Effector CD8-positive, alpha-beta T cell (primary cell): Measurements from ENCODE around the gene SEMG1.

ENCODE experiments used
- DNase-seq: peaks from one replicate; lab custom pipeline; 2025; lab: John Stamatoyannopoulos, UW
- total RNA-seq, 4 experiments: gene quantifications; one replicate each; lab custom pipeline; 2026; lab: John Stamatoyannopoulos, UW

Gene SEMG1, protein sequence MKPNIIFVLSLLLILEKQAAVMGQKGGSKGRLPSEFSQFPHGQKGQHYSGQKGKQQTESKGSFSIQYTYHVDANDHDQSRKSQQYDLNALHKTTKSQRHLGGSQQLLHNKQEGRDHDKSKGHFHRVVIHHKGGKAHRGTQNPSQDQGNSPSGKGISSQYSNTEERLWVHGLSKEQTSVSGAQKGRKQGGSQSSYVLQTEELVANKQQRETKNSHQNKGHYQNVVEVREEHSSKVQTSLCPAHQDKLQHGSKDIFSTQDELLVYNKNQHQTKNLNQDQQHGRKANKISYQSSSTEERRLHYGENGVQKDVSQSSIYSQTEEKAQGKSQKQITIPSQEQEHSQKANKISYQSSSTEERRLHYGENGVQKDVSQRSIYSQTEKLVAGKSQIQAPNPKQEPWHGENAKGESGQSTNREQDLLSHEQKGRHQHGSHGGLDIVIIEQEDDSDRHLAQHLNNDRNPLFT
- 0 to 0.27 (median 0.09) reads per million in 4 experiments for total RNA-seq

DNA sequence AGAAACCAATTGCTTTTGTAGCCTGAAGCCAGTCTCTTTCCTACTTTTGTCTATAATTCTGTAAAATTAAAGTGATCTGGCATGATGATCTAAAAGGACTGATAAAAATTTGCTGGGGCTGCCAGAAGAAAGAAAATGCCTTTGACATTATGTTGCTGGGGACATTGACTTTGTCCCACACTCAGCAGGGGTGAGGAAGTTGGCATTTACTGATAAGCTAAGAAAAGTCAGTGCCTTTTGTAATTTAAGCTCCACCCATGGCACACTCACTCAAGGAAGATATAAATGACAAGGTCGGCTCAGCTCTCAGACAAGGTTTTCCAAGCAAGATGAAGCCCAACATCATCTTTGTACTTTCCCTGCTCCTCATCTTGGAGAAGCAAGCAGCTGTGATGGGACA is at the start of gene SEMG1:
SEMG1 (plus strand) TSS at position 309 of the 400 bp plus-strand sequence; CDS start at position 330, 21 bp downstream.
- no peak for DNase-seq

DNA sequence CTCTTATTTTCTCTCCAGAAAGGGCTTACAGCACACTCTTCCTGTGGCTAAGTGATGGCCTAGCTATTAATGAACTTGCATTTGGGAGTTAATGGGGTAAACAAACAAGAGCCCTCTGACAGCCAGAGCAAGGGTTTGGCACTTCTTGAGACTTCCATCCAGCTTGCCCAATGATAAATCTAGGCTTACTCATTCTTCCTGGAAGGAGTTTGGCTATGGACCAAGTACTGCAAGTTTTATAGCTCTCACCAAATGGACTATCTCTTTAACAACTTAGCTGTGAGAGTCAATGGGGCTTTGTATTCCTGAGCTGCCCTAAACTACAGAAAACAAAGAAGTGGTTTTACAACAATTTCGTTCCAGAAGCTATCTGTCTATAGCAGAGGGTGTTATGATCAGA is 48.9 kb upstream of the SEMG1 start:
- no peak for DNase-seq

DNA sequence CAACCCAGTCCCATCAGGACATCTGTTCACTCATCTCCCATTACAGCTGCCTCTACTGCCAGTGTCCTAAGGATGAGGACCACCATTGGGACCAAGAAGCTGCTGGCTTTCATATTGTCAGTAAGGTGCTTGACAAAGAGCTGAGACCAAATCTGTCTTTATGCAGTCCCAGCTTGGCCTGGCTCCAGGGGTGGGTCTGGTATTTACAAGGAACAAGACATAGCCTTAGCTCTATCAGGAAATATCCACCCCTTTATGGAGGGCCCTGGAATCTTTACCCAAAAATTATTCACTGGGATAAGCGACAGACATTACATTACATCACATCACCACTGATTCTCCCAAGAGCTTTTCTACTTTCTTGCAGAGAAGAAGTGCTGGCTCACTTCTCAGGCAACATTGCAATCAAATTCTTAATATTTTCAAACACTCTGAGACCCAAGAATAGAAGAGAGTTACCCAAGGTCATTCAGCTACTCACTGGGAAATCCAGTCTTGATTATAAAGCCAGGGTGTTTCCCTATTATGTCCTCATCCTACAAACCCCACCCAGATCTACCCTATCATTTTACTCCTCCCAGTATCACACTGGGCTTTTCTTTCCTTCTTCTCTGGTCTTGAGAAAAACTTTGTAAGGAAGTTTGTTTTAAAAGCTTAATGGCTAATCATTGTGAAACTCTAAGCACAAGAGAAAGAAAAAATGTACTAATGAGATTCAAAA is 43.6 kb upstream of the SEMG1 start:
- DNase-seq: no peak

DNA sequence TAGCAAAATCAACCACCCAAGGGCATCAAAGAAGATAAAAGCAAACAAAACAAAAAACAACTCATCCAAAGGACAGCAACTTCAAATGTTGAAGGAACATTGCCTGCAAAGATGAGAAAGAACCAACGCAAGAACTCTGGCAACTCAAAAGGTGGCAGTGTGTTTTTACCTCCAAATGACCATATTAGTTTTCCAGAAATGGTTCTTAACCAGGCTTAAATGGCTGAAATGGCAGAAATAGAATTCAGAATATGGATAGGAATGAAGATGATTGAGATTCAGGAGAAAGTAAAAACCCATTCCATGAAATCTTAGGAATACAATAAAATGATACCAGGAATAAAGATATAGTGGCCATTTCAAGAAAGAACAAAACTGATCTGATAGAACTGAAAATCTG is 41.9 kb upstream of the SEMG1 start:
- no peak for DNase-seq

DNA sequence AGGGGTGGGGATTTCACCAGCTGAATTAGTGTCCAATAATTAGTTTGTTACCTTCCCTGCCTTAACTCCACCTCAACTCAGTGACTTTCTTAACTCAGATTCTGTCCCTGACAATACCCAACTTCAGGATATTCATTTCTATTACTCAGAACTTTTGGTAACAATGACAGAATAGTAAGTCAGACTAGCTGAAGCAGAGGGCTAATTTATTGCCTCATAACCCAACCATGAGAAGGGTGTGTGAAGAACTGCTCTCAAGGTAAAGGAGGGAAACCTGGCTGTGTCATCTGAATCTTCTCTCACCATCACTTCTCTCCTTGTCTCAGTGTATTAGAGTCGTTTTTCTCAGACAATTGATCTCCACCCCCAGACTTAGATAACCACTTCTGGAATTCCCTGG is 33.3 kb upstream of the SEMG1 start:
- DNase-seq: no peak

DNA sequence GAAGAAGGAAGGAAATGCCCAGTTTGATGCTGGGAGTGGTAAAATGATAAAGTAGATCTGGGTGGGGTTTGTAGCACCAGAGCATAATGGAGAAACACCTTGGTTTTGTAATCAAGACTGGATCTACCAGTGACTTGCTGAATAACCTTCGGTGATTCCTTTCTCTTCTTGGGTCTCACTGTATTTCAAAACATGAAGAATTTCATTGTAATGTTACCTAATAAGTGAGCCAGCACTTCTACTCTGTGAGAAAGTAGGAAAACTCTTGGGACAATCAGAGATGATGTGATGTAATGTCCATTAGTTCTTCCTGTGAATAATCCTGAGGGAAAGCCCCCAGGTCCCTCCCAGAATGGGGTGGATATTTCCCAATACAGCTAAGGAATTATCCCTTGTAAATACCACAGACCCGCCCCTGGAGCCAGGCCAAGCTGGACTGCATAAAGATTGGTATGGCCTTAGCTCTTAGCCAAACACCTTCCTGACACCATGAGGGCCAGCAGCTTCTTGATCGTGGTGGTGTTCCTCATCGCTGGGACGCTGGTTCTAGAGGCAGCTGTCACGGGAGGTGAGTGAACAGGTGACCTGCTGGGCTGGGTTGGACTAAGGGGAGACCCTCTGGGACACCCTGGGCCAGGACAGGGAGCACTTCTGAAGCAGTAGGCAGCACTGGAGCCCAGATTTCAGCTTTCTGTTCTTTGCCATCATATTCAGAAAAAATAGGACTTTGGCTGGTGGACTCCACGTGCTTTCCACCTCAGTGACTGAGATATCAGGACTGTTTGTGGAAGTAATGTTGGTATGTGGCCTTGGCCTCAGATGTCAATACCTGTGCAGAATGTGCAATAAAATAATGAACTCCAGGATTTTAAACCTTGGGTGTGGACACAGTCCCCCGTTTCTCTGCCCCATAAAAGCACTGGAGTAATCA is 32.1 kb upstream of the SEMG1 start, which contains the start of gene PI3:
PI3 (plus strand) TSS at position 469 of the 931 bp plus-strand sequence; CDS start at position 490, 21 bp downstream.
- no peak for DNase-seq

DNA sequence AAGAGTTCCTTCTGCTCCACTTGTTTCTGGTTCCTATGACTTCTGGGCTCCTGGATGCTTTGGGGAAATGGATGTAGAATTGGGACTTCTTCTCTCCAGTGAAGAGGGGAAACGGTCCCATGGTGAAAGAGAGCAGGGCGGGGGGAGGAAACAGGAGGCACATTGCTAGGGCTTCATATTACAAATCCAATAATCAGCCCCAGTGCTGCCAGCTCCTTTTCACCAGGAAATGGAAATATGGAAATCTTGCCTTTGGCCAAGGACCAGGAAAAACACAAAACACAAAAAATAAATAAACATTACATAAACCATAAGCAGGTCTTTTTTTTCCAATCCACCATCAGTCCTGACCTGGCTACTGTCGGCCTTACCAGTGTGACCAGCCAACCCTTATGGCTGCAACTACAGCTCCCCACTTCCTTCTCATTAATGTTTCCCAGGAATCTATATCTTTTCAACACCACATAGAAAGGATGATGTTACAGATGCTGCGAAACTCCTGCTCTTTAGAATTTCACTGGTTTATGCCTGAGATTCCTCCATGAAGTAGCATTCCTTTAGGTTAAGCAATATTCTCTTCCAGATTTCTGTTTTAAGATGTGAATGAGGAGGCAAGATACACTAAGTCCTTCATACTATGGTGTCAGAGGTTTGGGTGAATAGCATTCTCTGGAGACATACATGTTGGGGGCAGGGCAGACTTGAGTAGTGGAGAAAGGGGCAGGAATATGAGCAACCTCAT is 30.1 kb upstream of the SEMG1 start:
- DNase-seq: no peak

DNA sequence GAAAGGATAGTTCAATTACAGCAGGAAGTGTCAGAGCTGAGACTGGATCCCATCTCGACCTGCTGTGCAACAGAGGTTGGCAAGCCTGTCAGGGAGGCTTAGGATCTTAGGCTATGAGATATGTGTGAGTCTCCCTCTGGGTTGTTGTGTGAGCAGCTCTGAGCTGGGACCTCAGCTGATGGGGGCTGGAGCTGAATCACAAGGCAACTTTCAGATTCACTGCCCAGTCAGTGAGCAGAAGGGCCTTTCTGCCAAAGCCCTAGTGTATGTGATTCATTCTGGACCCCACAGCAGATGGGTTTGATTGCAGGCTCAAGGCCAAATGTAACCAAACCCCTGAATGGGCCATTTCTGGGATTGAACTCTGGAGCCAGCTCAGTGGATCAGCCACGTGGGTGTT is 27.7 kb upstream of the SEMG1 start:
- no peak for DNase-seq

DNA sequence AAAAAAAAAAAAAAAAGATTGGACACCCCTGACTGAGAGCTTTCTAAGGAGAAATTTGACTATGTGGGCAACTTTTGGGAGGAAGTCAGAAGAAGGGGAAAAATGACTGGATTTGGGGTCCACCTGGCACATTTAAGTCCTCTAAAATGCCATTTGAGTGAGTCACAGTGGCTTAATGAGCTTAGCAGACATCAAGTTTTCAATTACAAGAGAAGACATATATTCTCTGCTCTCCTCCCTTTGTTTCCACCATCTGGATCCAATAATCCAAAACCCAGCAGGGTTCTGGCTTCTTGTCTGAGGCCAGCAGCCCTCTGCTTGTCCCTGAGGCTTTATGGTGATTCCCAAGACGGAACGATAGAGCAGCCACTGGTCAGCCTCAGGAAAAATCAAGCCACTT is 25.2 kb upstream of the SEMG1 start:
- DNase-seq: no peak

DNA sequence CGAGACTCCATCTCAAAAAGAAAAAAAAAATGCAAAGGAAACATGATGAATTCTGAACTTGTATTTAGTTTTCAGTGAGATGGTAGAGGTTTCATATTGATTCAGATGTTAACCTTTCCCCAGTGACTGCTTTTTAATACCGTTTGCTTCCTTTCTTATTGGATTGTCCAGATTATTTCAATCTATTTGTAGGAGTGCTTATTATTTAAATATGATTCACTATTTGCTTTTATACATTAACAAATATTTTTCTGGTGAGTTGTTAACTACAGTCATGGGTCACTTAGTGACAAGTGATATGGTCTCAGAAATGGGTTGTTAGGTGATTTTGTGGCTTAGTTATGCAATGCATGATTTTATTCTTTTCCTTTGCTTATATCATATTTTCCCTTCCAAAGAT is 23.7 kb upstream of the SEMG1 start:
- DNase-seq: no peak

DNA sequence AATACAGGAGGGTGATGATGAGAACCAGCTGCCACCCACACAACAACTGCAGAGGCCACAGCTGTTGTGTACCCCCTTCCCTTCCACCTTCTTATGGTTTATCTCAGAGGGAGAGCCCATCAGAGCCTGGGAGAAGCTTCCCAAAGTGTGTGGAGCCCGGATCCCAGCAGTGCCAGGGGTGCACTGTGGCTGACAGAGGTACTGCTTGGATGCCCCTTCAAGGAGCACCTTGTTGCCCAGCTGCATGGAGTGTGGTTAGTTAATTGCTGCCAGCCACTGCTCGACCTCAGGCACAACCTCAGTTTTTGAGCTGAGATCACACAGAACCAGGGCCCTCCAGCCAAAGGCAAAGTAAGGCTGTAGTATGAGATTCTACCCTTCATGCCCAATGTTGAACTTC is 19.1 kb upstream of the SEMG1 start:
- DNase-seq: no peak

DNA sequence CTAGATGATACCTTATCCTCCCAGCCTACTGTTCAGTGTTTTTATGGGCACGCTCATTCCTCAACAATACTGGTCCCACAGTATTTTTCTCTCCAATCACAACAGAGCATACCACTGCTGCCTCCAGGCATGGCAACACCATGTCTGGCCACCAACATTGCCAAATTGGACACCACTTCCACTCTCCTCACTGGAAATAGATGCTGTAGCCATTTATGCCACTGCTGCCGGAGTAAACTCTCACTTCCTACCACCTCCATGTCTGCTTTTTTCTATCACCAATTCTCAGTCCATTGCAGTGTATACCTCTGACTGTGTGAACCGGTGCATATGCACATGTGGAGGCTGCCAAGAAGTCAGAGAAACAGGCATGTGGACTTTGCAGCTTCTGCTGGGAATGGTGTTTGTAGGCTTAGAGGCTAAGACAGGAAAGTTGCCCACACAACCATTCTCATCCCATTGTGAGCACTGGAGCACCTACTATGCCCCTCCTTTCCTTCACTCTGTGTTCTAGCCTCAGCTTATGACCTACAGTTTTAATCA is 17.7 kb upstream of the SEMG1 start:
- no peak for DNase-seq

DNA sequence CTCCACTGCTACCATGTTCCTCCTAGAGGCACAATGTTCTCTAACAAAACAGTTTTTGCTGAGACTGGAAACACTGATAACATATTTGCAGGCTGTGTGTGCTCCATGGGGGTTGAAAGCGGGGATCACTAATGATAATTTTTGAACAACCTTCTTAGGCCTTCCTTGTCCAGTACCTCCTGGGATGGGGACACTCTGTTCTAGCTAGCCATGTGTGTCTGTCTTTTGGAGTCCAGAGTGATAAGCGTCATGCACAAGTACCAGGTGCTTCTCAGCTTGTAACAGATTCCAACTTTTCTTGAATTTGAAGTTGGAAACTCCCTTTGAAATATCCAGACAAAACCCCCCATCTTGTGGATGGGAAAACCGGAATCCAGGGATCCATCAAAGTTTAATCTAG is 17.0 kb upstream of the SEMG1 start:
- DNase-seq: no peak

DNA sequence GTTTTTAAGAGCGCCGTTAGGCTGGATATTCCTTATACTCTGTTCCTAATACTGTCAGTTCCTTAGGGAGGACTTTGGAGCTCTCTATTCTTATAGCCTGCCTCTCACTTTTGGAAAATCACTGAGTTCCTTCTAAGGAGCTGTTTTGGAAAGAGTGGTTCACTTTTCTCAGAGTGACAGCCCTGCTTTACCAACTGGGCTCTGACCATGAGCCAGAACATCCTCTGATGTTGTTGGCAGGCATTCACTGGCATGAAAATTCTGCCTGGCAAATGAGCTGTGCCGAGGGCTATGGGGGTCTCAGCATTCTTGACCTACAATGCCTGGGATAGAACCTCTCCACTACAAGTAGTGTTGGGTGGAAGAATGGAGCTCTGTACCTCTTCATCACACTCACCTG is 14.9 kb upstream of the SEMG1 start:
- DNase-seq: no peak

DNA sequence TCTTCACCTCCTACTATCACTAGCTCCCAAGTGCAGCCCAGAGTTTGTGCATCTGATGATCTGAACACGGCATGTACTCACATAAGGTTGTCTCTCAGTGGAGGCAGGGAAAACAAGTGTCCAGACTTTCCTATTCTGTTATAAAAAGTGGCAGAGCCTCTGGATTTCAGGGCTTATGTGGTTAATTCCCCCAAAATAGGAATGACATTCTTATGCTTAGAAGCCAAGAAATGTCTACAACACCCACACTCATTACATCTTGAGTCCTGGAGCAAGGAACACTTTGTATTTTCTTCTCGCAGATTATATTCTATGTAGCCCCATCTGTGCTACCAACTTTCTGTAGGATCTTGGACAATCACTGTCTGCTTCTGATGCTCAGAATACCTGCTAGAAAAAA is 13.5 kb upstream of the SEMG1 start:
- no peak for DNase-seq

DNA sequence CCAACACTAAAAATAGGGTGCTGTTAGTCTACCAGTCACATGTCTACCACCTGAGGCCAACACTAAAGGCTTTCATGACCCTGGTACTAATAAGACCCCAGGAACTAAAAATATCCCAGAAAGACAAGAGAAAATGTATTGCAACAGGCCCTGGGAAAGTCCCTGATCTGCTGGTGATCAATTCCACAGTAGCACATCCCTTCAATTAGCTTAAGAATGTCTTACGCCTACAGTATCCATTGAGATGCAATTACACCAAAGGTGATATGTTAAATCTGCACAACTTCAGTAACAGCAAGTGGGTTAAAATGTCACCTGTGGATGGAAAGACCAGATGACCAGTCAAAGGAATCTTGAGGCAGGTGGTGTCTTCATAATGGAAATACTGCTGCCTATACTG is 3.1 kb downstream of the SEMG1 start:
- no peak for DNase-seq

DNA sequence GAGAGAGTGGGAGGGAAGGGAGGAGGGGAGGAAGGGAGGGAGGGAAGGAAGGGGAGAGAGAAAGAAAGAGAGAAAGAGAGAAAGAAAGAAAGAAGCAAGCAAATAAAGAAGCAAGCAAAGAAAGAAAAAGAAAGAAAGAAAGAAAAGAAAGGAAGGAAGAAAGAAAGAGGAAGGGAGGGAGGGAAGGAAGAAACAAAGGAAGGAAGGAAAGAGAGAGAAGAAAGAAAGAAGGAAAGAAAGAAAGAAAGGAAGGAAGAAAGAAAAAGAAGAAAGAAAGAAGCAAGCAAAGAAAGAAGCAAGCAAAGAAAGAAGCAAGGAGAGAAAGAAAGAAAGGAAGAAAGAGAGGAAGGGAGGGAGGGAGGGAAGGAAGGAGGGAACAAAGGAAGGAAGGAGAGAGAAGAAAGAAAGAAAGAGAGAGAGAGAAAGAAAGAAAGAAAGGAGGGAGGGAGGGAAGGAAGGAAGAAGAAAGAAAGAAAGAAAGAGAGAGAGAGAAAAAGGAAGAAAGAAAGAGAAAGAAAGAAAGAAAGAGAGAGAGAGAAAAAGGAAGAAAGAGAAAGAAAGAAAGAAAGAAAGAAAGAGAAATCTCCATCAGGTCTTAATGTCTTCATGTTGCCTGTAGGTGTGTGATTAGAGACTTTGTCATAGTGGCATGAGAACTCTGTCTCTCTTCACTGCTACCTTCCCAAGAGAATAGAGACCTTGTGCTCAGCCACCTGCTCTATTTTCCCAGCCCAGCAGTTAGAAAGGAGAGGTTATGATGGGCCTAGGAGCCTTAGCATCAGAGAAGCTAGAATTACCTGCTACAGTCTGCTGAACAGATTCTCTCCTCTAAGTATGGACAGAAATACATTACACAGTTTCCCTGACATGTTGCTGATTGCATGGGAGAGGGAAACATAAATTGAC is 5.0 kb downstream of the SEMG1 start:
- DNase-seq: no peak

DNA sequence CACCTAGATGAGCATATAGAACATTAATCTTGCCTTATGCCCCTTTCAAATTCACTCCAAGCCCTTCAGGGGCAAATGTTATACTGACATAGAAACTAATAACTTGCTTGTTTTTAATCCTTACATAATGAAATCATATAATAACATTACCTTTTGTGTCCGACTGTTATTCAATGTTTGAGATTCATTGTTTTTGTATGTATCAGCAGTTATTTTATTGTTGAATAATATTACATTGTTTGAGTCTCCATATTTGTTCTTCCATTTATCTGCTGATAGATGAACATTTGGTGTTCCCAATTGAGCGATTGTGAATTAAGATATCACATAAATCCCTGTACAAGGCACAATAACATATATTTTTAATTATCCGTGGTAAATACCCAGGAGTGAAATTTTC is 6.0 kb downstream of the SEMG1 start:
- DNase-seq: no peak

DNA sequence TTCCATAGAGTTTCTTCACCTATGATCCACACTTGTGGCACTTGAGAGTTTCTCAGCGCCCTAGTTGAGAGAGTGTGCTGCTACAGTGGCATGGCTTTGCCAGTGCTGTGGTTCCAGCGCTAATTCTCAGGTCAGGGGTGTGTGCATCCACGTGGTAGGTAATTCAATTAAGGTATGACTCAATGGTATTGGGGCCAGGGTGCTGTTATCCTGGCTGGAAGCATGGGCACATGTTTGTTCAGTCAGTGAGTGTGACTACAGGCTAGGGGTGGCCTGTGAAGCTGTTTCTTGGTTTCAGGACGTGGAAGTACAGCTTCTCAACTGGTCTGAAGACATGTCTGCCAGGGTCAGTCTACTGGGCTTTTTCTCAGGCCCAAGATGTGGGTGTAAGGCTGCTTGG is 11.3 kb downstream of the SEMG1 start:
- no peak for DNase-seq

DNA sequence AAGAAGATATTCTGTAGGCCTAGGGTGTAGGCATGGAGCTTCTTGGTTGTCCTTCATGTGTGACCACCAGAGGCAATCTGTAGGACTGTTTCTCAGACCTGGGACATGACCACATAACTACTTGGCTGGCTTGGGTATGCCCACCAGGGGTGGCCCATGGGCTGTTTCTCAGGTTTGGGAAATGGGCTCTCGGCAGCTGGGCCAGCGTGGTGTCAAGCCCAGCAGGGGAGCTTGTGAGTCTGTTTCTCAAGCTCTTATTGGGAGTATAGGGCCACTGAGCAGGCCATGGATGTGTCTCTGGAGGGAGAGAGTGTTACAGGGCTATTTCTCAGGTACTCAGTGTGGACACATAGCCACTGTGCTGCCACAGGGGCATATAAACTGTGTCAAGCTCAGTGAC is 11.8 kb downstream of the SEMG1 start:
- no peak for DNase-seq
